ENCODE measurements around the gene FGFRL1. TPM values are rescaled to one million over a fixed set of nuclear protein-coding genes. Genes with fewer than 3 reads are reported as not detected.
"Not testable (repeated sequence)": the region's sequence is repeated elsewhere in the genome, so short reads cannot be mapped to it uniquely, and the experiment has no call there.

FGFRL1 gene
- total RNA-seq, 1 experiment from 2014 or later: 30.4 TPM

DNA sequence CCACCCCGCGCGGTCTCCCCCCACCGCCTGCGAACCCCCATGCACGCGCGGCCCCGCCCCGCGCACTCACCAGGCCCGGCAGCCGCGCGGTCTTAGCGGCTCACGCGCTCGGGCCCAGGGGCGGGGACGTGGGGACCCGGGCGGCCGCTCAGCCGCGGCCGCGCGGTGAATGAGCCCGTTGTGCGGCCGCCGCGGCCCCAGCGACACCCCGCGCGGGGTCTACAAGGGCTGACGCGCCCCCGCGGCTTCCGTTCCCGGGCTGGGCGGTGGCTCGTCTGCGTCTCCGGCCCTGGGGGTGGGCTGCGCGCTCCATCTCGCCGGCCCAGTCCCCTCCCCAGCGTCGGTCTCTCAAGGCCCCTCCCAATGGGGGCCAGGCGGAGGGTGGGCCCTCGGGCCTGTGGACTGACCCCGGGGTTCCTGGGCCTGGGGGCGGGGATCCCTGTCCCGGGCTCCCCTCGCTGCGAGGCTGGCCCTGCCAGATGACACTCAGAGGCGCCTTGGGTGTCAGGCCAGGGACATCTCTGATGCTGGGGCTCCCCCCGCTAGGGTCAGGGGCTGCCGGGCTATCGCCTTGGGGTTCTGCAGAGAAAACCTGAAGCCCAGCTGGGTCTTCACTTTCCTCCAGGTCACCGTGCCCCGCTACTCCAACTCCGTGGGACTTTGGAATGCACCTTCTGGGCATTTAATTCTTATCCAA, 13.9 kb upstream of the FGFRL1 start:
- Histone ChIP-seq H3K27ac (ENCODE audit: low read depth, low read length, poor library complexity, severe bottlenecking) (no peak overlapping the region), H3K9me3 (ENCODE audit: low read depth, low read length, poor library complexity, severe bottlenecking) (no peaks in the 10 kb centered on the region), H3K4me3 (ENCODE audit: low read depth, low read length, poor library complexity, severe bottlenecking) (peak overlapping the region; percentile 32), H3K4me1 (ENCODE audit: insufficient read depth, low read length, poor library complexity, severe bottlenecking) (peaks cover 13% of the 10 kb centered on the region), H3K27me3 (replicated peaks; ENCODE audit: insufficient read depth, low read depth, low read length, poor library complexity) (peaks cover 61% of the 10 kb centered on the region), H3K36me3 (ENCODE audit: insufficient read depth, low read length, poor library complexity, severe bottlenecking) (no peaks in the 10 kb centered on the region)
- intact Hi-C loops (cut with micrococcal nuclease; ENCODE audit: unreplicated experiment): no loop called here
- no TSS peak for BruUV-seq (replicated peaks)
- POLR2A ChIA-PET (ENCODE audit: low non-redundant PET): no interaction called here
- DNase-seq (ENCODE audit: low spot score): no peak
- no peak for TF ChIP-seq EZH2 (IDR thresholded peaks at IDR 0.05; ENCODE audit: borderline replicate concordance, low read depth, low read length, poor library complexity, severe bottlenecking)
- TF ChIP-seq, protein P1, sequence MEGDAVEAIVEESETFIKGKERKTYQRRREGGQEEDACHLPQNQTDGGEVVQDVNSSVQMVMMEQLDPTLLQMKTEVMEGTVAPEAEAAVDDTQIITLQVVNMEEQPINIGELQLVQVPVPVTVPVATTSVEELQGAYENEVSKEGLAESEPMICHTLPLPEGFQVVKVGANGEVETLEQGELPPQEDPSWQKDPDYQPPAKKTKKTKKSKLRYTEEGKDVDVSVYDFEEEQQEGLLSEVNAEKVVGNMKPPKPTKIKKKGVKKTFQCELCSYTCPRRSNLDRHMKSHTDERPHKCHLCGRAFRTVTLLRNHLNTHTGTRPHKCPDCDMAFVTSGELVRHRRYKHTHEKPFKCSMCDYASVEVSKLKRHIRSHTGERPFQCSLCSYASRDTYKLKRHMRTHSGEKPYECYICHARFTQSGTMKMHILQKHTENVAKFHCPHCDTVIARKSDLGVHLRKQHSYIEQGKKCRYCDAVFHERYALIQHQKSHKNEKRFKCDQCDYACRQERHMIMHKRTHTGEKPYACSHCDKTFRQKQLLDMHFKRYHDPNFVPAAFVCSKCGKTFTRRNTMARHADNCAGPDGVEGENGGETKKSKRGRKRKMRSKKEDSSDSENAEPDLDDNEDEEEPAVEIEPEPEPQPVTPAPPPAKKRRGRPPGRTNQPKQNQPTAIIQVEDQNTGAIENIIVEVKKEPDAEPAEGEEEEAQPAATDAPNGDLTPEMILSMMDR (conservative IDR thresholded peaks at IDR 0.05; ENCODE audit: low read depth, low read length): no peak
- CTCF ChIA-PET: no interaction called here

DNA sequence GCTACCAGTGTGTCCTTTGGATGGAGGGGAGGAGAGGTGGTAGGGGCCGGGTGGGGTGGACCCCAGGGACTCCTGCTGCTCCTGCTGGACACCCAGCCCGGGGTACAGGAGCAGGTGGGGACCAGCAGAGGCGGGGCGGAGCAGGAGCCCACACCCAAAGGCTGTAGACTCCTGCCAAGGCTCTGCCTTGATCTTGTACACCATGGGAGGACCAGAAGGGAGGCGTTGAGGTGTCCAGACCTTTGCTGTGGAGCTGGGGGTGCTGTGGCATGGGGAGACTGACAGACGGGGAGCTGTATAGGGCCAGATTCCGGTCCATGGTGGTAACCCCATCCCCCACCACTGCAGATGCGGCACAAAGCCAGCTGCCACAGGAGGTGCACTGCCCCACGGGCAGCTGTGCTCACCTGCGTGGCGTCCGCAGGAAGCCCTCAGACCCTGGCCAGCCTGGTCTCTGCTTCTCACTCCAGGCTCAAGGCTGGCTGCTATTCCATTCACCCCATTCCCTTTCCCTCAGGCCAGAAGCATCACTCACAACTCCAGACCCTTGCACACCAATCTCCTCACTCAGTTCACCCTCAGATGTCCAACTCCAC, 13.2 kb upstream of the FGFRL1 start:
- intact Hi-C loops (cut with micrococcal nuclease; ENCODE audit: unreplicated experiment): no loop called here
- peaks cover 67% of the 10 kb centered on the region for H3K27me3 ChIP-seq (replicated peaks; ENCODE audit: insufficient read depth, low read depth, low read length, poor library complexity)
- CTCF ChIA-PET: interaction anchor here (0.8 kb wide), 1 partner anchor 358 kb away, joined by 3 read pairs; no protein-coding TSS in a partner anchor

DNA sequence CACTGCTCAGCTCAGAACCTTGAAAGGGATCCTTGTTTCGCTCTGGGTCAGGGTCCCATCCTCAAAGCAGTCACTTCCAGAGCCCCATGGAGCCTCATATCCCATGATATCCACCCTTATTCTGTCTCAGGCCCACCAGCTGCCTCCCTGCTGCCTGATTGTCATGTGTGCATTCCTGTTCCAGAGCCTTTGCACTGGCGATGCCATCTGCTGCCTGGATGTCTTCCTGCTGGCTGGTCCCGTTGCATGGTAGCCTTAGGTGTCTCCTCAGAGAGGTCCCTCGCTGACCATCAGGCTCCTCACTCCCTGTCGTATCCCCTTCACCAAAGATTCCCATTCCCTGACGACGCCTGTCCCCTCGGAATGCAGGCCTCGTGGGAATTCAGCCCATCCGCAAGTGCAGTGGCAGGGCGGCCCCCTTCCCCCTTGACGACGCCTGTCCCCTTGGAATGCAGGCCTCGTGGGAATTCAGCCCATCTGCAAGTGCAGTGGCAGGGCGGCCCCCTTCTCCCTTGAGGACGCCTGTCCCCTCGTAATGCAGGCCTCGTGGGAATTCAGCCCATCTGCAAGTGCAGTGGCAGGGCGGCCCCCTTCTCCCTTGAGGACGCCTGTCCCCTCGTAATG, 12.1 kb upstream of the FGFRL1 start:
- peak; percentile 42 for DNase-seq (ENCODE audit: low spot score)
- BruUV-seq (replicated peaks); POLR2A ChIA-PET (ENCODE audit: low non-redundant PET); H3K9me3 ChIP-seq (ENCODE audit: low read depth, low read length, poor library complexity, severe bottlenecking); H3K4me3 ChIP-seq (ENCODE audit: low read depth, low read length, poor library complexity, severe bottlenecking); intact Hi-C loops (cut with micrococcal nuclease; ENCODE audit: unreplicated experiment); H3K36me3 ChIP-seq (ENCODE audit: insufficient read depth, low read length, poor library complexity, severe bottlenecking); H3K27ac ChIP-seq (ENCODE audit: low read depth, low read length, poor library complexity, severe bottlenecking): not testable (repeated sequence)
- Histone ChIP-seq H3K27me3 (replicated peaks; ENCODE audit: insufficient read depth, low read depth, low read length, poor library complexity) (peaks cover 79% of the 10 kb centered on the region), H3K4me1 (ENCODE audit: insufficient read depth, low read length, poor library complexity, severe bottlenecking) (peaks cover 13% of the 10 kb centered on the region)
- CTCF ChIA-PET: interaction anchor here (0.8 kb wide), 1 partner anchor 357 kb away, joined by 3 read pairs; no protein-coding TSS in a partner anchor

More for the DNA sequence above, 13.2 kb upstream of the FGFRL1 start:
- H3K27ac ChIP-seq (ENCODE audit: low read depth, low read length, poor library complexity, severe bottlenecking): no peak overlapping the region
- no TSS peak for BruUV-seq (replicated peaks)
- no peaks in the 10 kb centered on the region for H3K9me3 ChIP-seq (ENCODE audit: low read depth, low read length, poor library complexity, severe bottlenecking)
- no peak overlapping the region for H3K4me3 ChIP-seq (ENCODE audit: low read depth, low read length, poor library complexity, severe bottlenecking)
- peaks cover 13% of the 10 kb centered on the region for H3K4me1 ChIP-seq (ENCODE audit: insufficient read depth, low read length, poor library complexity, severe bottlenecking)
- TF ChIP-seq, protein P1 (conservative IDR thresholded peaks at IDR 0.05; ENCODE audit: low read depth, low read length): no peak
- TF ChIP-seq EZH2 (IDR thresholded peaks at IDR 0.05; ENCODE audit: borderline replicate concordance, low read depth, low read length, poor library complexity, severe bottlenecking): no peak
- no peak for DNase-seq (ENCODE audit: low spot score)
- POLR2A ChIA-PET (ENCODE audit: low non-redundant PET): no interaction called here
- H3K36me3 ChIP-seq (ENCODE audit: insufficient read depth, low read length, poor library complexity, severe bottlenecking): no peaks in the 10 kb centered on the region
